HEK293T (cell line): ENCODE data around the gene PNLIP.

Experiments used
- CTCF ChIA-PET: fragments of 350-600 bp; formaldehyde crosslinking; extraction: SDS; loops from one replicate; lab custom pipeline; 2021; ENCODE audit warnings: antibody characterized with exemption, inconsistent platforms; lab: Yijun Ruan, JAX
- POLR2A ChIA-PET: fragments of 350-600 bp; formaldehyde crosslinking; extraction: SDS; loops from one replicate; lab custom pipeline; 2020; ENCODE audit warnings: antibody characterized with exemption, inconsistent platforms; lab: Yijun Ruan, JAX
- DNase-seq: peaks from one replicate; pipeline ENCODE4 v3.0.0; 2012; ENCODE audit warnings: mixed read lengths; ENCODE audit errors: extremely low spot score
- ARNT ChIP-seq: fragments of 450-650 bp; IDR thresholded peaks from 2 replicates; pipeline ENCODE4 v1.6.1; 2017; ENCODE audit warnings: mild to moderate bottlenecking
- BHLHE40 ChIP-seq: fragments of 450-650 bp; IDR thresholded peaks from 2 replicates; pipeline ENCODE4 v1.6.1; 2016; ENCODE audit warnings: mild to moderate bottlenecking, moderate library complexity, borderline replicate concordance
- CTBP1 ChIP-seq: fragments of 450-650 bp; IDR thresholded peaks from 2 replicates; pipeline ENCODE4 v1.6.1; 2016; ENCODE audit warnings: borderline replicate concordance
- ELF4 ChIP-seq: fragments of 450-650 bp; IDR thresholded peaks from 2 replicates; pipeline ENCODE4 v1.6.1; 2017; ENCODE audit warnings: antibody characterized with exemption
- FOXA1 ChIP-seq: fragments of 450-650 bp; IDR thresholded peaks from 2 replicates; pipeline ENCODE4 v1.6.1; 2016; ENCODE audit warnings: mild to moderate bottlenecking
- FOXK2 ChIP-seq: fragments of 450-650 bp; IDR thresholded peaks from 2 replicates; pipeline ENCODE4 v1.6.1; 2016; ENCODE audit warnings: mild to moderate bottlenecking
- FOXM1 ChIP-seq: fragments of 450-650 bp; IDR thresholded peaks from 2 replicates; pipeline ENCODE4 v1.6.1; 2017; ENCODE audit warnings: mild to moderate bottlenecking, borderline replicate concordance
- HDGF ChIP-seq: fragments of 450-650 bp; IDR thresholded peaks from 2 replicates; pipeline ENCODE4 v1.6.1; 2017; ENCODE audit warnings: antibody characterized with exemption, borderline replicate concordance
- L3MBTL2 ChIP-seq: fragments of 450-650 bp; conservative IDR thresholded peaks from 2 replicates; pipeline ENCODE4 v1.6.1; 2016; ENCODE audit warnings: mild to moderate bottlenecking
- LEF1 ChIP-seq: fragments of 450-650 bp; IDR thresholded peaks from 2 replicates; pipeline ENCODE4 v1.6.1; 2017; ENCODE audit warnings: mild to moderate bottlenecking, borderline replicate concordance
- NFRKB ChIP-seq: fragments of 450-650 bp; IDR thresholded peaks from 2 replicates; pipeline ENCODE4 v1.6.1; 2016; ENCODE audit warnings: mild to moderate bottlenecking, moderate library complexity
- PKNOX1 ChIP-seq: fragments of 450-650 bp; IDR thresholded peaks from 2 replicates; pipeline ENCODE4 v1.6.1; 2016
- SP1 ChIP-seq: fragments of 450-650 bp; IDR thresholded peaks from 2 replicates; pipeline ENCODE4 v1.6.1; 2017
- SUZ12 ChIP-seq: fragments of 450-650 bp; IDR thresholded peaks from 2 replicates; pipeline ENCODE4 v1.6.1; 2016; ENCODE audit warnings: mild to moderate bottlenecking
- TARDBP ChIP-seq: fragments of 450-650 bp; IDR thresholded peaks from 2 replicates; pipeline ENCODE4 v1.6.1; 2016
- ZNF384 ChIP-seq: fragments of 450-650 bp; IDR thresholded peaks from 2 replicates; pipeline ENCODE4 v1.6.1; 2016

Gene PNLIP

GRCh38 chr10:116545122-116545521 is 609 bp upstream of the PNLIP start:
- CTCF ChIA-PET, result no interaction called here
- POLR2A ChIA-PET, result no interaction called here

GRCh38 chr10:116548301-116548700 is 2.6 kb downstream of the PNLIP start:
- TF ChIP-seq L3MBTL2, result no peak
- no peak for TF ChIP-seq CTBP1
- no peak for TF ChIP-seq NFRKB
- no peak for TF ChIP-seq BHLHE40
- TF ChIP-seq SUZ12, result no peak
- ChIA-PET POLR2A (no interaction called here), CTCF (no interaction called here)
- DNase-seq, result no peak

More at GRCh38 chr10:116545122-116545521, 609 bp upstream of the PNLIP start:
- TF ChIP-seq TARDBP, result no peak
- TF ChIP-seq HDGF, result no peak
- TF ChIP-seq LEF1, result no peak
- TF ChIP-seq BHLHE40, result no peak
- no peak for TF ChIP-seq SUZ12
- TF ChIP-seq FOXM1, result no peak
- TF ChIP-seq ZNF384, result no peak
- TF ChIP-seq SP1, result no peak
- no peak for TF ChIP-seq FOXA1
- no peak for TF ChIP-seq NFRKB
- no peak for TF ChIP-seq CTBP1
- no peak for TF ChIP-seq PKNOX1
- no peak for TF ChIP-seq ELF4
- no peak for TF ChIP-seq FOXK2
- no peak for TF ChIP-seq L3MBTL2
- TF ChIP-seq ARNT, result no peak
- no peak for DNase-seq

- DNase-seq, result no peak
- POLR2A ChIA-PET, result no interaction called here
- CTCF ChIA-PET, result no interaction called here
- no peak for TF ChIP-seq FOXK2
- no peak for TF ChIP-seq ZNF384
- no peak for TF ChIP-seq BHLHE40
- TF ChIP-seq CTBP1, result no peak
- TF ChIP-seq ARNT, result no peak
- TF ChIP-seq LEF1, result no peak
Measured at GRCh38 chr10:116553378-116553980, 7.7 kb downstream of the PNLIP start.

GRCh38 chr10:116554628-116555027 is 8.9 kb downstream of the PNLIP start:
- TF ChIP-seq SUZ12, result no peak
- DNase-seq, result no peak
- ChIA-PET POLR2A (no interaction called here), CTCF (no interaction called here)

GRCh38 chr10:116555880-116556279 is 10.1 kb downstream of the PNLIP start:
- no peak for TF ChIP-seq BHLHE40
- no peak for TF ChIP-seq SUZ12
- no peak for TF ChIP-seq L3MBTL2
- no peak for TF ChIP-seq FOXK2
- TF ChIP-seq TARDBP, result no peak
- no peak for TF ChIP-seq SP1
- ChIA-PET POLR2A (no interaction called here), CTCF (no interaction called here)
- DNase-seq, result no peak

GRCh38 chr10:116557305-116557880 is 11.7 kb downstream of the PNLIP start:
- DNase-seq, result no peak
- ChIA-PET CTCF (no interaction called here), POLR2A (no interaction called here)
- TF ChIP-seq ELF4, result no peak
- no peak for TF ChIP-seq ZNF384
- no peak for TF ChIP-seq HDGF
- TF ChIP-seq CTBP1, result no peak
- no peak for TF ChIP-seq L3MBTL2
- TF ChIP-seq FOXK2, result no peak
- no peak for TF ChIP-seq PKNOX1

- CTCF ChIA-PET, result no interaction called here
- TF ChIP-seq L3MBTL2 (no peak), ELF4 (no peak), BHLHE40 (no peak), SUZ12 (no peak), FOXK2 (no peak), HDGF (no peak), SP1 (no peak), PKNOX1 (no peak), LEF1 (no peak), ZNF384 (no peak), TARDBP (no peak), ARNT (no peak), CTBP1 (no peak), FOXA1 (no peak), FOXM1 (no peak), NFRKB (no peak)
- no peak for DNase-seq
- POLR2A ChIA-PET, result no interaction called here
Measured at GRCh38 chr10:116565534-116565933, 19.8 kb downstream of the PNLIP start.
